GM12872 (cell line): ENCODE data around the gene C1QTNF2.
A peak's percentile ranks its signal among the peaks of the same experiment; 100 is the strongest.

ENCODE experiments used
- TF ChIP-seq, protein P1 (sequence below): IDR thresholded peaks from 3 replicates; pipeline ENCODE4 v1.5.1; 2011; ENCODE audit warnings: low read depth, mild to moderate bottlenecking, low read length, moderate library complexity; ENCODE audit not compliant: insufficient read depth

C1QTNF2 gene

DNA sequence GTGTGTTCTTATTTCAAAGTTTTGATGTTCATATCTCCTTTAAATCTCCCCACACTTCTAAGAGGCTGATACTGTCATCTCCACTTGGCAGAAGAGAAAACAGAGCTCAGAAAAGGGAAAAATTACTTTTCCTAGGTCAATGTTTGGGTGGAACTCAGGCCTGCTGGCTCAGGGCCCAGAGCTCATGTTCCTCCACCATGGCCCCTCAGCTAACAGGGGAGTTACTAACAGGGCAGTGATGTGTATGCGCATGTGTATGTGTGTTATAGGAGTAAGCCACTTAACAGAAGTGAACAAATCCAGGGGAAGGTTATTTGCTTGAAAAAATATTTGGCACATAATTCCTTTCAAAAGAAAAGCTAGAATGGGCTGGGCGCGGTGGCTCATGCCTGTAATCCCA, 2.5 kb downstream of the C1QTNF2 start:
- TF ChIP-seq, protein P1, sequence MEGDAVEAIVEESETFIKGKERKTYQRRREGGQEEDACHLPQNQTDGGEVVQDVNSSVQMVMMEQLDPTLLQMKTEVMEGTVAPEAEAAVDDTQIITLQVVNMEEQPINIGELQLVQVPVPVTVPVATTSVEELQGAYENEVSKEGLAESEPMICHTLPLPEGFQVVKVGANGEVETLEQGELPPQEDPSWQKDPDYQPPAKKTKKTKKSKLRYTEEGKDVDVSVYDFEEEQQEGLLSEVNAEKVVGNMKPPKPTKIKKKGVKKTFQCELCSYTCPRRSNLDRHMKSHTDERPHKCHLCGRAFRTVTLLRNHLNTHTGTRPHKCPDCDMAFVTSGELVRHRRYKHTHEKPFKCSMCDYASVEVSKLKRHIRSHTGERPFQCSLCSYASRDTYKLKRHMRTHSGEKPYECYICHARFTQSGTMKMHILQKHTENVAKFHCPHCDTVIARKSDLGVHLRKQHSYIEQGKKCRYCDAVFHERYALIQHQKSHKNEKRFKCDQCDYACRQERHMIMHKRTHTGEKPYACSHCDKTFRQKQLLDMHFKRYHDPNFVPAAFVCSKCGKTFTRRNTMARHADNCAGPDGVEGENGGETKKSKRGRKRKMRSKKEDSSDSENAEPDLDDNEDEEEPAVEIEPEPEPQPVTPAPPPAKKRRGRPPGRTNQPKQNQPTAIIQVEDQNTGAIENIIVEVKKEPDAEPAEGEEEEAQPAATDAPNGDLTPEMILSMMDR: no peak

DNA sequence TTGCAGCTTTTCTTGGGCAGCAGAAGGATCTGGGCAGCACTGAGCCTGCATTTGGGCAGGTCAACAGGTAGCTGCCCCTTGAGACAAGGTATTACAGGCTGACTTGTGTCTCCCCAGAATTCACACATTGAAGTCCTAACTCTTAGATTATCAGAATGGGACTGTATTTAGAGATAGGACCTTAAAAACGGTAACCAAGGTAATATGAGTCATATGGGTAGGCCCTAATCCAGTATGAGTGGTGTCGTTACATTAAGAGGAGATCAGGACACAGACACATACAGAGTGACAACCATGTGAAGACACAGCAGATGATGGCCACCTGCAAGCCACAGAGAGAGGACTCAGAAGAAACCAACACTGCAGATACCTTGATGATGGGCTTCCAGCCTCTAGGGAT, 3.2 kb downstream of the C1QTNF2 start:
- TF ChIP-seq, protein P1: no peak

DNA sequence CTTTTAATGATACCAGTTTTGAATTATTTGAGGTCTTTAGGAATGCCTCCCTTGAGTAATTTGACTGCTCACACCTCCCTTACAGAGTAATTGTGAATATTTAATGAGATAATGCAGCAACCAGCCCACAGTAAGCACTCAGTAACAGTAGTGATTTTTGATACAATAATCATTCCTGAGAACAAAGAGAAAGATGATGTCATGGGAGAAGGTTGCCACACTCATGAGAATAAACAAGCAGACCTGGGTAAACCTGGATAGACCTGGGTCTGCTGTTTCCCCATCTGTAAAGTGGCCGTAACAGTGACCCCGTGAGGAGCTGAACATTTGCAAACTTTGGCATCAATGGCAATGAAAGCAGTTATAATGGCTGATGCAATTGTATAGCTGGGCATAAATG, 4.2 kb downstream of the C1QTNF2 start:
- TF ChIP-seq, protein P1: no peak

DNA sequence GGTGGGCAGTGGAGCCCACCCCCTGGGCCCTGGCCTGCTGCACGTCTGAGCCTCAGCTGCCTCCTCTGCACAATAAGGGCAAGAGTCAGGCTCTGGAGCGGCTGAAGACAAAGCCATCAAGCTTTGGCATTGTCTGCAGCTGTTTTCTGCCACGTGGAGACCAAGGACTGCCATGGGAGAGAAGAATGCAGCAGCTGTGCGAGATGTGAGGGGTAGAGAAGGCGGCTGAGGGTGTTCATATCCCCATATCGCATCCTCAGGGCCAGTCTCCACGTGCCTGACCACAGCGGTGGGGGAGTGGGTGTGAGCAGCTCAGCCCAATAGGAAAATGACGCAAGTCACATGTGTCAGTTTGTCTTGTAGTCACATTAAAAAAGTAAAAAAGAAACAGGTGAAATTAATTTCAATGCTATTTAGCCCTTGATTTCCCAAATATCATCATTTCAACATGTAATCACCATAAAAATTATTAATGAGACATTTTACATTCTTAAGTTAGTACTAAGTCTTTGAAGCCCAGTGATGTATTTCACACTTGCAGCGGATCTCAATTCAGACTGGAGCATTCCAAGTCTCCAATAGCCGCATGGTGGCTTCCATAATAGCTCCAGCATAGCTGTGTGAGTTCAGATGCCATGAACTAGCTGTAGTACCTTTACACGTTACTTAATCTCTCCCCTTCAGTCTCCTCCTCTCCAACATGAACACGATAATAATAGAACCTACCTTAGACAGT, 6.6 kb downstream of the C1QTNF2 start:
- TF ChIP-seq, protein P1: no peak

DNA sequence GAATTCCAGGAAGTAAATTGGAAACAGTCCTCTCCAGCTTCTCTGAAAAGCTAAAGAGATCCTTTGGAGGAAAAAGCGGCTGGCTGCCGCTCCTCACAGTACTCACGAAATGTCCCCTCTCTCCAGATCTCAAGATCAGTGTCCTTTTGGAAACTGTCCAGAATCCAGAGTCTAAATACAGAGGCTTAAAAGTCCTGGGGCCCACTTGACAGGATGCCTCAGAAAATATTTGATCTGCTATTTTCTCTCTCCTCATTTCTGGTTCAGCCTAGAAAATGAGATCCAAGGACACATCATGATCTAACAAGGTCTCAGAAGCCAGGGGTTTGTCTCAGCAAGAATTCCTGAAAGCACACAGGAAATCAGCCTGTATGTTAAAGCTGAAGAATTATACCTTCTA, 7.2 kb downstream of the C1QTNF2 start:
- TF ChIP-seq, protein P1: no peak

DNA sequence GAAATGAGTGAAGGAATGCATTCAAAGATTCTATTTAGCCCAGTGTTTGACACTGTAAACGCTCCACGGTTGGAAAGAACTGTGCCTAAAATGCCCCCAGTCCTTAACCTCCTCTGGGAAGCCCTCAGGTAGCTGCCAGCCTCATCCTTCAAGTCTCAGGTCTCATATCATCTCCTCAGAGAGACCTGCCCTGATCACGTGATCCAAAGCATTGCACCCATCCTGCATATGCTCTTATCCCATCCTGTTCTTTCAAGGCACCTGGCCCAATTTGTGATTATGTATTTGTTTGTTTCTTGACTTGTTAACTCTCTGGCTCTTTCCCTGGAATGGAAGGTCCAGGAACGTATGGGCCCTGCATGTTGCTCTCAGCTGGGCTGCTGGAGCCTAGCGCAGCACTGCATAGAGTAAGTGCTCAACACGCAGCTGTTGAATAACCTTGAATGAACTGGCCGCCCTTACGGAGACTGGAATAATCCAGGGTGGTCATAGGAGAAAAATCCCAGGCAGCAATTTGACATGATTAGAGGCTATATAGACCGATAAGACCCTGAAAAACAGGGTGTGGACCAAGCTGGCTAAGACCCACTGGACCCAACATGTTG, 8.7 kb downstream of the C1QTNF2 start:
- TF ChIP-seq, protein P1: no peak

DNA sequence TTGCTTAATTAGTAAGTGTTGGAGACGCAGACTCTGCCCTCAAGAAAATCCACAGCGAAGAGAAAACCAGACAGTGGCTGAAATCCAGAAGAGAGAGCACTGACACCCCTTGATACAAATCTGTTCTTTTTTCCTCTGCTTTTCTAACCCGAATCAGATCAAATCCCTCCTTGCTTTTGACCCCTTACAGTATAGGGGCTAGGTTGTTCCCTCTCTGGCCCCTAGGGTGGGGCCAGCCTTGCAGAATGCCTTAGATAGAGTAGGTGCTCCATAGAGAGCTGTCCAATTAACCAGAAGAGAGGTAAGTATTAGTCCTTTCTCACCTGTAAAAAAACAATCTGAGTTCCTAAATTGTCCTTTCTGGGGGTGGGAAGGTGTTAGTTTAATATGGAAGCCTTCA, 10.1 kb downstream of the C1QTNF2 start:
- TF ChIP-seq, protein P1: 0 out of 3 replicates have a peak, but pooled peaks have one; percentile 4
